ENCODE results near the gene ANKRD13B. TPM values are rescaled to one million over a fixed set of nuclear protein-coding genes. Genes with fewer than 3 reads are reported as not detected.
A peak's percentile ranks its signal among the peaks of the same experiment; 100 is the strongest.

The ANKRD13B gene
- total RNA-seq, 1 donor from 2014 or later, result 36.1 TPM

DNA sequence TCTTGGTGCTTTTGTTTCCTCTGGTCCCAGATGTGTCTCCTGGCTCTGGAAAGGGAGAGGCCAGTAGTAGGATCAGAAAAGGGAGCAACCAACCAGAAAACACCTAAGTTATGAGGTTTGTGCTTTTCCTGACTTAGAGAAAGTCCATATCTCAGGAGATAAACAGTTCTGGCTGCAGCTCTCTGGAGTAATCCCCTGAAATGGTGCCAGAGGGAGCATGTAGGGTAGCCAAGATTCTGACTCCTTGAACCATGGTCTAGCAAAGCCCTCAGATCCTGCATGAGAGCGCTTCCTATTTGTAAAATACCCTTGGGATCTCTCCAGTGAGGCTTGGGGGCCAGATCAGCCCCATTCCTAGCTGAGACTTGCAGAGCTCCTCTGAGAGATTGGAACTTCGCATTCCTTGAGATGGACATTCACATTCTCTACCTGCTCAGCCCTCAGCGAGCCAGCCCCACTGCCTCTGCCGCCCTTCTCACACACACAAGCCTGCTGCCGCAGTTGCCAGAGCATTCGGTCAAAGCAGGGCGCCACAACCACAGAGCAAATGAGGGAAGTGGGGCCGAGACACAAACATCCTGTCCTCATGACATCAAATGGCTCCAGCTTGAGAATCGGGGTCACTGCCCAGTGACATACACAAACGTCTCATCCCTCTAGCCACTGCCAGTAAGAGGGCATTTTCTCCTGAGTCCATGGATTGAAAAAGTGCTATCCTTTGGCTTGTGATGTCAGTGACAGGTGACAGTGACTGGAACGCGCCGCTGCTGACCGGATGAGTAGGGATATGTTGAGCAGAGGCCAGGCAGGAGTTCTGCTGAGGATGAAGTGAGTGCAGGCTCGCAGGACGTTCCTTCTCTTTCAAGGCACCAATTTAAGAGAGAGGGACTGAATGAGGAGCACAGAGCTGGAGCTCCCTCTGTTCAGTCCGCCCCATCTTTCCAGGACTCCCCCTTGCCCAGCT lies 31.1 kb upstream of the ANKRD13B start:
- H3K27ac Mint-ChIP-seq (ENCODE audit: unreplicated experiment), result no peak overlapping the region
- no peaks in the 10 kb centered on the region for H3K27me3 Mint-ChIP-seq (ENCODE audit: unreplicated experiment)
- H3K4me3 Mint-ChIP-seq (ENCODE audit: unreplicated experiment), result no peak overlapping the region
- peaks cover 7% of the 10 kb centered on the region for H3K4me1 Mint-ChIP-seq (ENCODE audit: unreplicated experiment)
- H3K9me3 Mint-ChIP-seq (ENCODE audit: unreplicated experiment), result no peaks in the 10 kb centered on the region
- TF ChIP-seq, protein P1, sequence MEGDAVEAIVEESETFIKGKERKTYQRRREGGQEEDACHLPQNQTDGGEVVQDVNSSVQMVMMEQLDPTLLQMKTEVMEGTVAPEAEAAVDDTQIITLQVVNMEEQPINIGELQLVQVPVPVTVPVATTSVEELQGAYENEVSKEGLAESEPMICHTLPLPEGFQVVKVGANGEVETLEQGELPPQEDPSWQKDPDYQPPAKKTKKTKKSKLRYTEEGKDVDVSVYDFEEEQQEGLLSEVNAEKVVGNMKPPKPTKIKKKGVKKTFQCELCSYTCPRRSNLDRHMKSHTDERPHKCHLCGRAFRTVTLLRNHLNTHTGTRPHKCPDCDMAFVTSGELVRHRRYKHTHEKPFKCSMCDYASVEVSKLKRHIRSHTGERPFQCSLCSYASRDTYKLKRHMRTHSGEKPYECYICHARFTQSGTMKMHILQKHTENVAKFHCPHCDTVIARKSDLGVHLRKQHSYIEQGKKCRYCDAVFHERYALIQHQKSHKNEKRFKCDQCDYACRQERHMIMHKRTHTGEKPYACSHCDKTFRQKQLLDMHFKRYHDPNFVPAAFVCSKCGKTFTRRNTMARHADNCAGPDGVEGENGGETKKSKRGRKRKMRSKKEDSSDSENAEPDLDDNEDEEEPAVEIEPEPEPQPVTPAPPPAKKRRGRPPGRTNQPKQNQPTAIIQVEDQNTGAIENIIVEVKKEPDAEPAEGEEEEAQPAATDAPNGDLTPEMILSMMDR (IDR thresholded peaks at IDR 0.05), result no peak
- DNase-seq (ENCODE audit: extremely low spot score, unreplicated experiment), result peak; percentile 64
- peaks cover 3% of the 10 kb centered on the region for H3K36me3 Mint-ChIP-seq (ENCODE audit: unreplicated experiment)

DNA sequence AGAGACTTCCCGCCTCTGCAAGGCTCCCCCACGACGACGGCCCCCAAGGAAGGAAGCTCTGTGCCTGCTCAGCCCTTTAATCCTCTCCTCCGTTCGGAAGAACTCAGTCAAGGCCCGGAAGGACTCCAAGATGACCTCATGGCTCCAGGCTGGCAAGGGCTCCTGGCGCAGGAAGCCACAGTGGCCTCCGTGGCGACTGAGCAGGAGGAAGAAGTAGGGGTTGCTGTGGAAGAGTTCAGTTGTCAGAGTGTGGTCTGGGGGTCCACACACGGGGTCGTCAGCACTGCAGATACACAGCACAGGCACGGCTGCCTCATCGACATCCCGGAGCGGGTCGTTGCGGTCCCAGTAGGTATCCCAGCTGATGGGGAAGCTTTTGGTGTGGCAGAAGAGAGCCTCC lies 30.3 kb upstream of the ANKRD13B start:
- DNase-seq (ENCODE audit: extremely low spot score, unreplicated experiment), result peak; percentile 72
- TF ChIP-seq, protein P1 (IDR thresholded peaks at IDR 0.05), result no peak
- Mint-ChIP-seq H3K27ac (ENCODE audit: unreplicated experiment) (no peak overlapping the region), H3K36me3 (ENCODE audit: unreplicated experiment) (peaks cover 3% of the 10 kb centered on the region), H3K9me3 (ENCODE audit: unreplicated experiment) (no peaks in the 10 kb centered on the region), H3K4me3 (ENCODE audit: unreplicated experiment) (no peak overlapping the region), H3K27me3 (ENCODE audit: unreplicated experiment) (no peaks in the 10 kb centered on the region), H3K4me1 (ENCODE audit: unreplicated experiment) (peaks cover 7% of the 10 kb centered on the region)

DNA sequence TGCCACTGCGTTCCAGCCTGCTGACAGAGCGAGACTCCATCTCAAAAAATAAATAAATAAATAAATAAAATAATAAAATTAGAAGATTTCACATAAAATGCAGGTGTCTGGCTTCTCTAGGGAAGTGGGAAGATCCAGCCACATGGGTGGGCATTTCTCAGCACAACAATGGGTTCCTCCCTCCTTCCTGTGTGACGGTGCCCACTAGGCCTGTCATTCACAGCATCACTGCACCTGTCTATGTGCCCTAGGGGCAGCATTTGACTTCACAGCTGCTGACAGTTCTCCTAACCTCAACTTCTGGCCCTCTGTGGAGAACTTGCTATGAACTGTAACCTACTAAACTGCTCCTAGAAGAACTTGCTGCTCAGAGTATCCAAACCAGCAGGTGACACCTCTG lies 29.1 kb upstream of the ANKRD13B start:
- Mint-ChIP-seq H3K4me3 (ENCODE audit: unreplicated experiment) (no peak overlapping the region), H3K4me1 (ENCODE audit: unreplicated experiment) (peaks cover 7% of the 10 kb centered on the region), H3K27me3 (ENCODE audit: unreplicated experiment) (no peaks in the 10 kb centered on the region), H3K27ac (ENCODE audit: unreplicated experiment) (no peak overlapping the region), H3K9me3 (ENCODE audit: unreplicated experiment) (no peaks in the 10 kb centered on the region), H3K36me3 (ENCODE audit: unreplicated experiment) (peaks cover 3% of the 10 kb centered on the region)
- TF ChIP-seq, protein P1 (IDR thresholded peaks at IDR 0.05), result no peak
- DNase-seq (ENCODE audit: extremely low spot score, unreplicated experiment), result no peak

DNA sequence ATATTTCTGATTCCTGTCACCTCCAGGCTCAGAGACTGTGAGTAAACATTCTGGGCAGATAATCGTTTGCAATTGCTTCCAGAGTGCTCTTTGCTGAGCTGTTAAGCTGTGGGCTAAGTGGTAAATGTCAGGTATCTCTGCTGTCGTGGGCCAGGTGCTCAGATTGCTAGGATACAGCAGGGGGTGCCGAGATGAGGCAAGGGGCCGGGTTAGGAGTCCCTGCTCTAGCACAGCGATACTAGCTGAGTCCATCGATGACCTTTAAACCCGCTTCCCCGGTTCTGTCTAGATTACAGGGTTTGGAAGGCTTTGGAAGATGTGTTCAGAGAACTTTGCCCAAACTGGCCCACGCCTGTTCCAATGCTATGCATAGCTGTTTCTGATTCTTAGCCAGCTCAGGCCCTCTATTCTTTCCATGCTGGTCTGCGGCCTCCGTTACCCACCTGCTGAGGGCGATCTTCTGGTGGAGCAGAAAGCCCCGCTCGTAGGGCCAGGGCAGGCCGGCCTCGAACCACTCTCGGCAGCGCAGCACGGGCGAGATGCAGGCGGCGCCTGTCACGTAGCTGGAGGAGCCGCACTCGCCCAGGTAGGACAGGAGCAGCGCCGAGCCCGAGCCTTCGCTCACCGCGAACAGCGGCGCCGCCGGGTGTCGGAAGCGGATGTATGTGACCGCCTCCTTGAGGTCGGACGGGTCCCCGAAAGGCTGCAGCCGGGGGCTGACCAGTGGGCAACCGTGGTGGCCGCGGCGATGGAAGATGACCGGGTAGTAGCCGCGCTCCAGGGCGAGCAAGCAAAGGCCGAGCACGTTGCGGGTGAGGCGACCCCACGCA lies 27.1 kb upstream of the ANKRD13B start:
- Mint-ChIP-seq H3K27ac (ENCODE audit: unreplicated experiment) (no peak overlapping the region), H3K36me3 (ENCODE audit: unreplicated experiment) (peaks cover 3% of the 10 kb centered on the region), H3K4me1 (ENCODE audit: unreplicated experiment) (peaks cover 19% of the 10 kb centered on the region), H3K27me3 (ENCODE audit: unreplicated experiment) (no peaks in the 10 kb centered on the region), H3K9me3 (ENCODE audit: unreplicated experiment) (no peaks in the 10 kb centered on the region), H3K4me3 (ENCODE audit: unreplicated experiment) (peak overlapping the region; percentile 74)
- peak; percentile 84 for DNase-seq (ENCODE audit: extremely low spot score, unreplicated experiment)
- TF ChIP-seq, protein P1 (IDR thresholded peaks at IDR 0.05), result peak; percentile 33
